ENCODE data around the gene SIM1.

DNA sequence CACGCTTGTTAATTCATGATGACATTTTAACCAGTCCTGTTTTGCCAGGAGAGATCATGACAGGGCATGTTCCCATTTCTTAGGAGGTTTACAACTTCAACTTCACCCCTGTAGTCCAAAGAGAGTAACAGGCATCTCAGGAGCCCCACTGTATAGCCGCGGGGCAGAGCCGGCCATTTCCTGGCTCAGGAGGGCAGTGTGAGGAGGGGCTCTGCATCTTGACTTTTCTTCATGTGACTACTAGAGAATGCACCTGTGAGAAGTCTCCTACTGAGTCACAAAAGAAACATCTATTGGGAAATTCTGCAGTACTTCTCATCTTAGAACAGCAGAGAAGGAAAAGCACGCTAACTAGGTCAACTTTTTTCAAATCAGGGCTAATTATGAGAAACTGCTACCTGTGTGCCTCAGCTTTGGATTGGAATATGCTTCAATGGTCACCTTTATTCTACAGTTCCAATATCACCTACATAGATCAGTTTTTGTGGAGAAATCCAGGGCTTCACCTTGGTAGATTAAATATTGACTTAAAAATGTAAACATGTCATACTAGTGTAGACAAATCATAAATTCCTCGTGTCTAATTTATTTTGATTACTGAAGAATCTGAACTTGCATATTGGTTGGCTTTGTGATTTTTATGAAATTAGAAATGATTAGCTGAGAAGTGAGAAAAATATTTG, 28.6 kb upstream of the SIM1 start:
- TF ChIP-seq TAF1 (conservative IDR thresholded peaks at IDR 0.05) (no peak), SP1 (IDR thresholded peaks at IDR 0.05) (no peak), CTCF (IDR thresholded peaks at IDR 0.05; ENCODE audit: low read depth, low read length, missing input control) (no peak), EGR1 (IDR thresholded peaks at IDR 0.05; ENCODE audit: low read depth in 2 of 2) (no peak), JUND (IDR thresholded peaks at IDR 0.05) (no peak), RXRA (IDR thresholded peaks at IDR 0.05) (no peak), ZBTB33 (IDR thresholded peaks at IDR 0.05) (no peak)
- TF ChIP-seq, protein P1, sequence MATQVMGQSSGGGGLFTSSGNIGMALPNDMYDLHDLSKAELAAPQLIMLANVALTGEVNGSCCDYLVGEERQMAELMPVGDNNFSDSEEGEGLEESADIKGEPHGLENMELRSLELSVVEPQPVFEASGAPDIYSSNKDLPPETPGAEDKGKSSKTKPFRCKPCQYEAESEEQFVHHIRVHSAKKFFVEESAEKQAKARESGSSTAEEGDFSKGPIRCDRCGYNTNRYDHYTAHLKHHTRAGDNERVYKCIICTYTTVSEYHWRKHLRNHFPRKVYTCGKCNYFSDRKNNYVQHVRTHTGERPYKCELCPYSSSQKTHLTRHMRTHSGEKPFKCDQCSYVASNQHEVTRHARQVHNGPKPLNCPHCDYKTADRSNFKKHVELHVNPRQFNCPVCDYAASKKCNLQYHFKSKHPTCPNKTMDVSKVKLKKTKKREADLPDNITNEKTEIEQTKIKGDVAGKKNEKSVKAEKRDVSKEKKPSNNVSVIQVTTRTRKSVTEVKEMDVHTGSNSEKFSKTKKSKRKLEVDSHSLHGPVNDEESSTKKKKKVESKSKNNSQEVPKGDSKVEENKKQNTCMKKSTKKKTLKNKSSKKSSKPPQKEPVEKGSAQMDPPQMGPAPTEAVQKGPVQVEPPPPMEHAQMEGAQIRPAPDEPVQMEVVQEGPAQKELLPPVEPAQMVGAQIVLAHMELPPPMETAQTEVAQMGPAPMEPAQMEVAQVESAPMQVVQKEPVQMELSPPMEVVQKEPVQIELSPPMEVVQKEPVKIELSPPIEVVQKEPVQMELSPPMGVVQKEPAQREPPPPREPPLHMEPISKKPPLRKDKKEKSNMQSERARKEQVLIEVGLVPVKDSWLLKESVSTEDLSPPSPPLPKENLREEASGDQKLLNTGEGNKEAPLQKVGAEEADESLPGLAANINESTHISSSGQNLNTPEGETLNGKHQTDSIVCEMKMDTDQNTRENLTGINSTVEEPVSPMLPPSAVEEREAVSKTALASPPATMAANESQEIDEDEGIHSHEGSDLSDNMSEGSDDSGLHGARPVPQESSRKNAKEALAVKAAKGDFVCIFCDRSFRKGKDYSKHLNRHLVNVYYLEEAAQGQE (IDR thresholded peaks at IDR 0.05), result no peak
- TF ChIP-seq, protein P2, sequence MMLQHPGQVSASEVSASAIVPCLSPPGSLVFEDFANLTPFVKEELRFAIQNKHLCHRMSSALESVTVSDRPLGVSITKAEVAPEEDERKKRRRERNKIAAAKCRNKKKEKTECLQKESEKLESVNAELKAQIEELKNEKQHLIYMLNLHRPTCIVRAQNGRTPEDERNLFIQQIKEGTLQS (IDR thresholded peaks at IDR 0.05), result no peak

Measured in liver (tissue), 3 donors.